Smooth muscle cell (in vitro differentiated cells): ENCODE results near the gene WDFY4. TPM values are rescaled to one million over a fixed set of nuclear protein-coding genes. Genes with fewer than 3 reads are reported as not detected.

Source experiments
- DNase-seq: peaks from one replicate; lab custom pipeline; 2025; ENCODE audit not compliant: unreplicated experiment; lab: John Stamatoyannopoulos, UW
- H2AFZ ChIP-seq: fragments of 200-600 bp; sonication (generic); 2 replicates; pipeline ENCODE4 v1.6.0; 2016; ENCODE audit warnings: antibody characterized with exemption, low read depth, mild to moderate bottlenecking
- H3F3A ChIP-seq: fragments of 200-600 bp; sonication (generic); 2 replicates; pipeline ENCODE4 v1.6.0; 2017; ENCODE audit warnings: antibody characterized with exemption, low read depth
- H3K27ac ChIP-seq: fragments of 200-600 bp; sonication (generic); 2 replicates; pipeline ENCODE4 v1.5.1; 2016; ENCODE audit warnings: low read depth, mild to moderate bottlenecking
- H3K27me3 ChIP-seq: fragments of 200-600 bp; sonication (generic); 2 replicates; pipeline ENCODE4 v1.6.1; 2016; ENCODE audit warnings: low read depth, mild to moderate bottlenecking
- H3K36me3 ChIP-seq: fragments of 200-600 bp; sonication (generic); 2 replicates; pipeline ENCODE4 v1.5.1; 2016; ENCODE audit warnings: low read depth
- H3K4me1 ChIP-seq: fragments of 200-600 bp; sonication (generic); 2 replicates; pipeline ENCODE4 v1.5.1; 2016; ENCODE audit warnings: low read depth
- H3K4me2 ChIP-seq: fragments of 200-600 bp; sonication (generic); 2 replicates; pipeline ENCODE4 v1.6.0; 2016; ENCODE audit warnings: mild to moderate bottlenecking
- H3K4me3 ChIP-seq: fragments of 200-600 bp; sonication (generic); 2 replicates; pipeline ENCODE4 v1.5.1; 2016; ENCODE audit warnings: mild to moderate bottlenecking
- H3K79me2 ChIP-seq: fragments of 200-600 bp; sonication (generic); 2 replicates; pipeline ENCODE4 v1.6.0; 2016; ENCODE audit warnings: low read depth, mild to moderate bottlenecking
- H3K9ac ChIP-seq: fragments of 200-600 bp; sonication (generic); 2 replicates; pipeline ENCODE4 v1.6.0; 2016; ENCODE audit warnings: low read depth
- H3K9me3 ChIP-seq: fragments of 200-600 bp; sonication (generic); replicated peaks from 2 replicates; pipeline ENCODE4 v1.5.1; 2016; ENCODE audit warnings: low read depth
- H4K20me1 ChIP-seq: fragments of 200-600 bp; sonication (generic); 2 replicates; pipeline ENCODE4 v1.6.0; 2016; ENCODE audit warnings: low read depth
- CTCF ChIP-seq: fragments of 200-600 bp; sonication (generic); IDR thresholded peaks from 2 replicates; pipeline ENCODE4 v1.5.1; 2017; ENCODE audit warnings: borderline replicate concordance, mild to moderate bottlenecking, antibody characterized with exemption; ENCODE audit not compliant: insufficient read depth, poor library complexity, severe bottlenecking
- WGBS: methylation state at CpG from one replicate; pipeline ENCODE4 v1.1.7; 2016; ENCODE audit warnings: low lambda C conversion rate; 5-methylcytosine and 5-hydroxymethylcytosine counted together
- polyA plus RNA-seq: library from polyadenylated mRNA; unstranded; fragments of >200 nt; fragmentation: Nextera tagmentation; extraction: Ambion mirVana; gene quantifications from 2 replicates; pipeline ENCODE4 v1.2.1, GENCODE V29; 2016
- total RNA-seq: library from RNA; depleted of rRNA; stranded (reverse); fragments of >200 nt; gene quantifications from 2 replicates; pipeline ENCODE4 v1.2.3, GENCODE V29; 2014

WDFY4 gene
- total and polyA plus RNA-seq, 2 experiments from 2014 or later = not detected

- Histone ChIP-seq H3K9me3 (no peaks in the 10 kb centered on the region), H3K4me1 (no peaks in the 10 kb centered on the region), H3F3A (no peaks in the 10 kb centered on the region), H3K4me3 (no peak overlapping the region), H4K20me1 (no peaks in the 10 kb centered on the region), H3K36me3 (no peaks in the 10 kb centered on the region), H3K9ac (no peak overlapping the region), H2AFZ (no peak overlapping the region), H3K27ac (no peak overlapping the region), H3K79me2 (no peaks in the 10 kb centered on the region), H3K27me3 (peaks cover 48% of the 10 kb centered on the region), H3K4me2 (no peak overlapping the region)
- TF ChIP-seq CTCF = no peak
- DNase-seq = no peak
- WGBS = 92% methylated on average over 2 of the region's 2 CpGs
Observed at GRCh38 chr10:48651293-48651692, 33.4 kb upstream of the WDFY4 start.

GRCh38 chr10:48651839-48652238, 32.8 kb upstream of the WDFY4 start:
- Histone ChIP-seq H3K27me3 (peaks cover 52% of the 10 kb centered on the region), H3K9me3 (no peaks in the 10 kb centered on the region), H3F3A (no peaks in the 10 kb centered on the region), H3K4me2 (no peak overlapping the region), H3K4me3 (no peak overlapping the region), H4K20me1 (no peaks in the 10 kb centered on the region), H3K79me2 (no peaks in the 10 kb centered on the region), H3K36me3 (no peaks in the 10 kb centered on the region), H3K9ac (no peak overlapping the region), H2AFZ (no peak overlapping the region), H3K27ac (no peak overlapping the region), H3K4me1 (no peaks in the 10 kb centered on the region)
- no peak for TF ChIP-seq CTCF
- 80% methylated on average over 4 of the region's 4 CpGs for WGBS
- no peak for DNase-seq

GRCh38 chr10:48652344-48652743, 32.3 kb upstream of the WDFY4 start:
- no peak for DNase-seq
- no peak overlapping the region for H3K4me3 ChIP-seq
- no peaks in the 10 kb centered on the region for H3K36me3 ChIP-seq
- H3K9me3 ChIP-seq = no peaks in the 10 kb centered on the region
- no peaks in the 10 kb centered on the region for H4K20me1 ChIP-seq
- peaks cover 55% of the 10 kb centered on the region for H3K27me3 ChIP-seq
- H3K9ac ChIP-seq = no peak overlapping the region
- H3K79me2 ChIP-seq = no peaks in the 10 kb centered on the region
- H3K4me2 ChIP-seq = no peak overlapping the region
- 94% methylated on average over 4 of the region's 4 CpGs for WGBS
- no peak overlapping the region for H3K27ac ChIP-seq
- H2AFZ ChIP-seq = no peak overlapping the region
- H3F3A ChIP-seq = no peaks in the 10 kb centered on the region
- no peak for TF ChIP-seq CTCF
- no peaks in the 10 kb centered on the region for H3K4me1 ChIP-seq

- H3K9me3 ChIP-seq = no peaks in the 10 kb centered on the region
- no peak overlapping the region for H2AFZ ChIP-seq
- H4K20me1 ChIP-seq = no peaks in the 10 kb centered on the region
- H3K4me2 ChIP-seq = no peak overlapping the region
- no peaks in the 10 kb centered on the region for H3K79me2 ChIP-seq
- H3K4me1 ChIP-seq = no peaks in the 10 kb centered on the region
- no peak overlapping the region for H3K27ac ChIP-seq
- no peak overlapping the region for H3K4me3 ChIP-seq
- H3K27me3 ChIP-seq = peaks cover 63% of the 10 kb centered on the region
- H3K9ac ChIP-seq = no peak overlapping the region
- H3K36me3 ChIP-seq = no peaks in the 10 kb centered on the region
- no peaks in the 10 kb centered on the region for H3F3A ChIP-seq
- no peak for TF ChIP-seq CTCF
- no peak for DNase-seq
- WGBS = 77% methylated on average over 5 of the region's 5 CpGs
Observed at GRCh38 chr10:48653347-48653746, 31.3 kb upstream of the WDFY4 start.
